Epithelial cell of proximal tubule (primary cell): ENCODE results near the gene BICRA. TPM values are rescaled to one million over a fixed set of nuclear protein-coding genes. Genes with fewer than 3 reads are reported as not detected.

Experiments used
- DNase-seq: peaks from one replicate; pipeline ENCODE4 v3.0.0-alpha.2; 2011; ENCODE audit warnings: low read depth
- H3K4me3 ChIP-seq: 2 replicates; pipeline ENCODE4 v1.5.1; 2011; ENCODE audit warnings: low read depth, mild to moderate bottlenecking, low read length
- total RNA-seq: library from RNA; depleted of rRNA; stranded (reverse); fragments of >200 nt; gene quantifications from 2 replicates; pipeline ENCODE4 v1.2.3, GENCODE V29; 2015
- TF ChIP-seq, protein P1 (sequence below): conservative IDR thresholded peaks from 2 replicates; pipeline ENCODE4 v1.5.1; 2012; ENCODE audit warnings: low read depth, mild to moderate bottlenecking, low read length

Gene BICRA
- total RNA-seq, 1 donor from 2014 or later = 2.1 TPM

DNA sequence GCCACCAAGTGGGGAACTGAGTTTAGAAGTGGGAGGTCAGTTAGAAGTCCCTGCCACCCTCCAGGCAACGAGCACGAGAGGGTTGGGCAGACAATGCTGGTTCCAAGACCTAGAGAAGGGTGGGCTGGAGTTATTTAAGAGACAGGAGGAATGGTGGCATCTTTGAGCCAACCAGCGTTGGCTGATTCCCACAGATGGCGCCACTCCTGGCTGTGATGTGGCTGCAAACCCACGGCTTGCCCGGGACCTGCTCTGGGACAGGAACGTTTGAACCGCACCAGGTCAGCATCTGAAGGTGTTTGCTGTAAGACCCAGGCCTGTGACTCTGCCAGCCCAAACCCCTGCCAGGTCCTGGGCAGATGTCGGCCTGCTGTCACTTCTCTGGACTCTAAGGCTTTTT, 42.8 kb downstream of the BICRA start:
- TF ChIP-seq, protein P1, sequence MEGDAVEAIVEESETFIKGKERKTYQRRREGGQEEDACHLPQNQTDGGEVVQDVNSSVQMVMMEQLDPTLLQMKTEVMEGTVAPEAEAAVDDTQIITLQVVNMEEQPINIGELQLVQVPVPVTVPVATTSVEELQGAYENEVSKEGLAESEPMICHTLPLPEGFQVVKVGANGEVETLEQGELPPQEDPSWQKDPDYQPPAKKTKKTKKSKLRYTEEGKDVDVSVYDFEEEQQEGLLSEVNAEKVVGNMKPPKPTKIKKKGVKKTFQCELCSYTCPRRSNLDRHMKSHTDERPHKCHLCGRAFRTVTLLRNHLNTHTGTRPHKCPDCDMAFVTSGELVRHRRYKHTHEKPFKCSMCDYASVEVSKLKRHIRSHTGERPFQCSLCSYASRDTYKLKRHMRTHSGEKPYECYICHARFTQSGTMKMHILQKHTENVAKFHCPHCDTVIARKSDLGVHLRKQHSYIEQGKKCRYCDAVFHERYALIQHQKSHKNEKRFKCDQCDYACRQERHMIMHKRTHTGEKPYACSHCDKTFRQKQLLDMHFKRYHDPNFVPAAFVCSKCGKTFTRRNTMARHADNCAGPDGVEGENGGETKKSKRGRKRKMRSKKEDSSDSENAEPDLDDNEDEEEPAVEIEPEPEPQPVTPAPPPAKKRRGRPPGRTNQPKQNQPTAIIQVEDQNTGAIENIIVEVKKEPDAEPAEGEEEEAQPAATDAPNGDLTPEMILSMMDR = no peak
- no peak overlapping the region for H3K4me3 ChIP-seq
- DNase-seq = no peak

DNA sequence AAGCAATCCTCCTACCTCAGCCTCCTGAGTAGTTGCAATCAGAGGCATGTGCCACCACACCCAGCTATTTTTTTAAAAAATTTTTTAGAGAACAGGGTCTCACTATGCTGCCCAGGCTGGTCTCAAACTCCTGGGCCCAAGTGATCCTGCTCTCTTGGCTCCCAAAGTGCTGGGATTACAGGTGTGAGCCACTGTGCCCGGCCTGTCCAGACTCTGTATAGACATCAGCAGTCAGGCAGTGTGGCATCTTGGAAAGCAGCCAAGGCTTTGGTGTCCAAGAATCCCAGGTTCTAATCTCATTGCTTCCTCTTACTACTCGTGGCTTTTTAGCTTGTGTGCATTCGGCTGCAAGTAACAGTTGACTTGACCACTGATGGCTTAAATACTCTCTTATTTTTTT, 43.4 kb downstream of the BICRA start:
- no peak overlapping the region for H3K4me3 ChIP-seq
- TF ChIP-seq, protein P1 = no peak
- DNase-seq = no peak

DNA sequence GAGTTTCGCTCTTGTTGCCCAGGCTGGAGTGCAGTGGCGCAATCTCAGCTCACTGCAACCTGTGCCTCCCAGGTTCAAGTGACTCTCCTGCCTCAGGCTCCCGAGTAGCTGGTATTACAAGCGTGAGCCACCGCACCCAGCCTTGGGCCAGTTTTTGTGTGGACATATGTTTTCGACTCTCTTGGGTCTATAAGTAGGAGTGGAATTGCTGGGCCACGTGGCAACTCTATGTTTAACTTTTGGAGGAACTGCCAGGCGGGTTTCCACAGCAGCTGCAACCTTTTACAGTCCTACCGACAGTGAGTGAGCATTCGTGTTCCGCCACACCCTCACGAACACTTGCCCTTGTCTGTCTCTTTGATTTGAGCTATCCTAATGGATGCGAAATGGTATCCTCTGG, 44.9 kb downstream of the BICRA start:
- no peak for DNase-seq
- TF ChIP-seq, protein P1 = no peak
- no peak overlapping the region for H3K4me3 ChIP-seq

DNA sequence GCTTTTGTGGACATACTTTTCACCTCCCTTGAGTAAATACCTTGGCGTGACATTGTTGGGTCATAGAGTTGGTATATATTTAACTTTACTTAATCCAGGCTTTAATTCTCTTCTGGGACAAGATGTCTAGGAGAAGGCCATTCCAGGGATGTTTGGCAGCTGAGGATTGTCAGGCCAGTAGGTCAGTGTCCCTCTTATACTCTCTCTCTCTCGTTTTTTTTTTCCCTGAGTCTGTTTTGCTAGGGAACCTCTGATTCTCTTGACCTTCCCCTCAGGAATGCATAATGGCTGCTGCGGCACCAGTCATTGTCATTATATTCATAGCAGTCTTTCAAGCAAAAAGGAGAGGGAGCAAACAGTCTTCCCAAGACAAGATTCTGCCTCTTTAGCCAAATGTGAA, 48.8 kb downstream of the BICRA start:
- no peak for DNase-seq
- TF ChIP-seq, protein P1 = no peak
- no peak overlapping the region for H3K4me3 ChIP-seq

DNA sequence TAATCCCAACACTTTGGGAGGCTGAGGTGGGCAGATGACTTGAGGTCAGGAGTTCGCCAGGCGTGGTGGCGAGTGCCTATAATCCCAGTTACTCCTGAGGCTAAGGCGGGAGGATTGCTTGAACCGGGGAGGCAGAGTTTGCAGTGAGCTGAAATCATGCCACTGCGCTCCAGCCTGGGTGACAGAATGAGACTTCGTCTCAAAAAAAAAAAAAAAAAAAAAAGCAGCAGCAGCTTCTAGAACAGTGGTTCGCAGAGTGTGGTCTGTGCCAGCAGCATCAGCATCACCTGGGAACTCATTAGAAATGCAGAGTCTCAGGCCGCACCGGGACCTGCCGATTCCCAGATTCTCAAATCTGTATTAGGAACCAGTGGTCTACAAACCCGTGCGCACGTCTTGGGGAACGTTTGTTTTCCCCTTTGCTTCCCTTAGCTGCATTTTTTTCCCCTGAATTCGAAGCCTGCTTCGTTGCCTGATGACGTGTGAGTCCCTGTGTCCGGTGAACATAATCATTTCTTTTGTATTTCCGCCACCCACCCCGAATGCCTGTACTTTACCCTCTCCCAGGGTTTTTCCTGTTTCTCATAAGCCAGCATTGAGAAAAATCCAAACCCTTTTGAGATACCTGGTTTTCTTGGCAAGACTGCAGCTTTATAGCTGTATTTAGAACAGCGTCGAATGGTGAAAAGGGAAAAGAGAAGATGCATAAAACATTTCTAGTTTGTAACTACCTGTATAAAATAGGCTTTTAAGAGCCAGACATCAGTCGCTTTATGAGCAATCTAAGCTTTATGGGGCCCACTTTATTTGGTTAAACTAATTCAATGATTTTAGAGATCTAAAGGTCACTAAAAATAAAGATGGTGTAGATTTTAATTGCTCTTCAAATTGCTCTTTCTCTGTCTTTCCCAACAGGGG, 49.8 kb downstream of the BICRA start:
- TF ChIP-seq, protein P1 = no peak
- no peak for DNase-seq
- H3K4me3 ChIP-seq = no peak overlapping the region

DNA sequence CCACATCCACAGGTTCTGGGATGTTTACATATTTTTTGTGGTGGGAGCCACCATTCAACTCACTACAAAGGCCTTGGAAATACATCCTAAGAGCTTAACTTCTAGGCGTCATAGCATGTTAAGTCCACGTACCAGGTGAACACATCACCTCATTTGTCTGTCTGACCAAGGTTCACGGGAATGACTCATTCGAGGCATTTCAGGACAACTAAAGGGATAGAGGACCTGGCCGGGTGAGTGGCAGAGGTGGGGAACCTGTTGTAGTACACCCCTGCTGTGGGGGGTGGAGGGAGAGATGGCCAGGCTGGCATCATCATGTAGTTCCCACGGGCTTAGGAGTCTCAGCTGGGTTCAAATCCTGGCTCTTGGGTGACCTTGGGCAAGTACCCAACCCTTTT, 51.5 kb downstream of the BICRA start:
- DNase-seq = no peak
- H3K4me3 ChIP-seq = no peak overlapping the region
- TF ChIP-seq, protein P1 = no peak

DNA sequence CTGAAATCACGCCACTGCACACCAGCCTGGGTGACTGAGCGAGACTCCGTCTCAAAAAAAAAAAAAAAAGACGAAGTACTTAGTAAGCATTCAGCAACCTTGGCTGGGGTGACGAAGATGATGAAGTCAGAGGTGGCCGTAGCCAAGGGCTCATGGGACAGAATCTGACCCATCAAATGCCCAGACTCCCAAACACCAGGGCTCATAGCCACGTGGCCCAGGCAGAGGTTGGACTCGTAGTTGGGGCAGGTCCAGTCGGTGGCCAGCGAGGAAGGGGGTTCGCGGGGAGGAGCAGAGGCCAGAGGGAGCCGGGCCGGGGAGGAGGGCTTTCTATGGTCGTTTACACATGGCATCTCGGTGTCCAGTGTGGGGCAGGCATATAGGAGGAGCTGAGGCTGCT, 52.2 kb downstream of the BICRA start:
- H3K4me3 ChIP-seq = no peak overlapping the region
- no peak for DNase-seq
- TF ChIP-seq, protein P1 = no peak
